Measurements from ENCODE around the gene CAMK1D.

GRCh38 chr10:12594448-12594944 lies 245.1 kb downstream of the CAMK1D start:
- no peak for TF ChIP-seq RFX5 (IDR thresholded peaks at IDR 0.05; ENCODE audit: low read length)
- TF ChIP-seq CTCF (IDR thresholded peaks at IDR 0.05), result no peak
- no peak for TF ChIP-seq USF2 (IDR thresholded peaks at IDR 0.05; ENCODE audit: borderline replicate concordance, low read depth, low read length)
- no peak for TF ChIP-seq NFIC (IDR thresholded peaks at IDR 0.05; ENCODE audit: borderline replicate concordance)
- no peak for TF ChIP-seq YY1 (IDR thresholded peaks at IDR 0.05; ENCODE audit: low read depth)
- no peak for TF ChIP-seq TAF1 (IDR thresholded peaks at IDR 0.05; ENCODE audit: borderline replicate concordance, low read depth, low read length)
- no peak for TF ChIP-seq NRF1 (IDR thresholded peaks at IDR 0.05; ENCODE audit: low read depth, low read length)
- TF ChIP-seq USF1 (IDR thresholded peaks at IDR 0.05; ENCODE audit: borderline replicate concordance, low read depth), result no peak
- no peak for TF ChIP-seq MEF2A (IDR thresholded peaks at IDR 0.05; ENCODE audit: borderline replicate concordance, low read depth)
- no peak for TF ChIP-seq FOXM1 (IDR thresholded peaks at IDR 0.05; ENCODE audit: low read depth)
- TF ChIP-seq REST (IDR thresholded peaks at IDR 0.05; ENCODE audit: low read depth, low read length), result no peak
- TF ChIP-seq MAX (IDR thresholded peaks at IDR 0.05; ENCODE audit: low read depth), result no peak
- TF ChIP-seq CHD2 (IDR thresholded peaks at IDR 0.05; ENCODE audit: low read length, partially characterized antibody), result no peak
- no peak for TF ChIP-seq SMC3 (IDR thresholded peaks at IDR 0.05; ENCODE audit: low read depth, low read length)

Measured in SK-N-SH (cell line).